HepG2 (cell line): ENCODE measurements around the gene SAMD4B. TPM values are rescaled to one million over a fixed set of nuclear protein-coding genes. Genes with fewer than 3 reads are reported as not detected.

ENCODE experiments used
- ATAC-seq: fragments of 200-7000 bp; cut with Tn5 transposase; 3 replicates; pipeline ENCODE4 v1.9.1; 2020; ENCODE audit warnings: mild to moderate bottlenecking, moderate library complexity
- BruUV-seq: library from RNA; stranded (reverse); fragments of 400-500 nt; replicated peaks from 2 replicates; lab custom pipeline; 2021; lab: Mats Ljungman, UMichigan
- CTCF ChIA-PET: fragments of 300-600 bp; formaldehyde crosslinking; extraction: SDS; loops from one replicate; lab custom pipeline; 2021; ENCODE audit warnings: low total read pairs, inconsistent platforms, low intra/inter-chr PET ratio; lab: Yijun Ruan, JAX
- POLR2A ChIA-PET: fragments of 350-600 bp; sonication (Branson Sonifier 250); formaldehyde crosslinking; loops from one replicate; lab custom pipeline; 2020; ENCODE audit warnings: antibody characterized with exemption, inconsistent platforms; lab: Yijun Ruan, JAX
- DNase-seq: peaks from one replicate; pipeline ENCODE4 v3.0.0-alpha.2; 2015; ENCODE audit warnings: low spot score
- FAIRE-seq: peaks from 3 replicates; lab custom pipeline; 2011; peaks lifted over from hg19 to GRCh38; lab: Jason Lieb, UNC
- H2AFZ ChIP-seq: one replicate; pipeline ENCODE4 v1.6.1; 2011; ENCODE audit warnings: low read length, inconsistent platforms
- H3K27ac ChIP-seq: fragments of 300-600 bp; 3 replicates; pipeline ENCODE4 v1.8.0; 2011; ENCODE audit warnings: mixed run types, mild to moderate bottlenecking, mixed read lengths, low read length, inconsistent platforms; ENCODE audit not compliant: insufficient read depth; ENCODE audit errors: extremely low read length
- H3K27me3 ChIP-seq, 2 experiments: fragments of 200-600 bp in 1 of 2; 2 replicates in 1 of 2; 3 replicates in 1 of 2; pipeline versions ENCODE4 v1.6.0 to v1.8.0; 2011; ENCODE audit warnings: low read length in 2 of 2, mild to moderate bottlenecking in 2 of 2, moderate library complexity in 2 of 2, inconsistent platforms in 1 of 2; ENCODE audit not compliant: insufficient read depth in 2 of 2, control insufficient read depth in 1 of 2
- H3K36me3 ChIP-seq, 2 experiments: fragments of 200-600 bp in 1 of 2; replicated peaks in 1 of 2; 2 replicates in 1 of 2; 3 replicates in 1 of 2; pipeline versions ENCODE4 v1.5.1 to v1.8.0; 2011; ENCODE audit warnings: low read length in 2 of 2, inconsistent platforms in 1 of 2; ENCODE audit not compliant: insufficient read depth in 2 of 2, control insufficient read depth in 1 of 2
- H3K4me1 ChIP-seq: 2 replicates; pipeline ENCODE4 v1.5.1; 2012; ENCODE audit warnings: low read length, inconsistent platforms; ENCODE audit not compliant: insufficient read depth
- H3K4me2 ChIP-seq: 2 replicates; pipeline ENCODE4 v1.6.0; 2011; ENCODE audit warnings: low read depth, low read length, inconsistent platforms
- H3K4me3 ChIP-seq, 3 experiments: fragments of 200-600 bp in 1 of 3; sonication (generic), shearing (Covaris generic) in 1 of 3; replicated peaks in 1 of 3; 2 replicates each; pipeline ENCODE4 v1.5.1; 2011 to 2016; ENCODE audit warnings: low read length in 3 of 3, inconsistent platforms in 2 of 3, low read depth in 2 of 3, mild to moderate bottlenecking in 2 of 3, control low read depth in 1 of 3, mixed read lengths in 1 of 3; ENCODE audit not compliant: insufficient read depth in 1 of 3
- H3K79me2 ChIP-seq: one replicate; pipeline ENCODE4 v1.6.1; 2011; ENCODE audit warnings: low read length, inconsistent platforms; ENCODE audit not compliant: insufficient read depth
- H3K9ac ChIP-seq: 2 replicates; pipeline ENCODE4 v1.6.0; 2011; ENCODE audit warnings: mild to moderate bottlenecking, low read depth, low read length, inconsistent platforms; ENCODE audit not compliant: insufficient read depth
- H3K9me3 ChIP-seq: 2 replicates; pipeline ENCODE4 v1.5.1; 2012; ENCODE audit warnings: mild to moderate bottlenecking, low read length
- H4K20me1 ChIP-seq: 2 replicates; pipeline ENCODE4 v1.6.0; 2011; ENCODE audit warnings: inconsistent platforms, mild to moderate bottlenecking, low read length, moderate library complexity; ENCODE audit not compliant: insufficient read depth
- AGO1 ChIP-seq: fragments of 200-400 bp; formaldehyde crosslinking; IDR thresholded peaks from 2 replicates; pipeline ENCODE4 v1.6.1; 2017; ENCODE audit warnings: mild to moderate bottlenecking, low read depth, low read length, moderate library complexity; ENCODE audit not compliant: poor library complexity, severe bottlenecking
- CBX5 ChIP-seq: sonication (generic); formaldehyde crosslinking; IDR thresholded peaks from 2 replicates; pipeline ENCODE4 v1.4.0; 2020; ENCODE audit warnings: missing genetic modification reagents, borderline replicate concordance
- HNF4G ChIP-seq, 2 experiments: sonication (generic) in 1 of 2; formaldehyde crosslinking in 1 of 2; IDR thresholded peaks; 2 replicates each; pipeline versions ENCODE4 v1.4.0 to v1.6.1; 2011 to 2020; ENCODE audit warnings: borderline replicate concordance in 2 of 2, low read depth in 2 of 2, mild to moderate bottlenecking in 2 of 2, low read length in 1 of 2, missing genetic modification reagents in 1 of 2, moderate library complexity in 1 of 2
- HOXA7 ChIP-seq: sonication (generic); formaldehyde crosslinking; IDR thresholded peaks from 2 replicates; pipeline ENCODE4 v1.8.1; 2022; ENCODE audit warnings: mild to moderate bottlenecking, missing genetic modification reagents, moderate library complexity
- HOXA9 ChIP-seq: sonication (generic); formaldehyde crosslinking; IDR thresholded peaks from 2 replicates; pipeline ENCODE4 v1.8.1; 2022; ENCODE audit warnings: missing genetic modification reagents, mild to moderate bottlenecking, moderate library complexity, borderline replicate concordance
- KLF9 ChIP-seq: IDR thresholded peaks from 2 replicates; pipeline ENCODE4 v1.6.1; 2016; ENCODE audit warnings: low read depth
- MBNL3 ChIP-seq: fragments of 250-450 bp; sonication (Bioruptor Pico); conservative IDR thresholded peaks from 2 replicates; pipeline ENCODE4 v1.8.0; 2022; ENCODE audit warnings: mild to moderate bottlenecking, inconsistent platforms
- MXI1 ChIP-seq: IDR thresholded peaks from 3 replicates; pipeline ENCODE4 v1.6.1; 2012; ENCODE audit warnings: low read depth, low read length, inconsistent platforms, borderline replicate concordance
- SP1 ChIP-seq, 2 experiments: fragments of 450-650 bp in 1 of 2; sonication (generic) in 1 of 2; formaldehyde crosslinking in 1 of 2; IDR thresholded peaks; 2 replicates each; pipeline versions ENCODE4 v1.4.0 to v1.6.1; 2016 to 2020; ENCODE audit warnings: missing genetic modification reagents in 1 of 2
- ZFAT ChIP-seq: sonication (generic); formaldehyde crosslinking; conservative IDR thresholded peaks from 2 replicates; pipeline ENCODE4 v1.8.1; 2023; ENCODE audit warnings: missing genetic modification reagents, inconsistent platforms
- ZNF205 ChIP-seq: IDR thresholded peaks from 2 replicates; pipeline ENCODE4 v1.6.1; 2018; ENCODE audit warnings: missing biosample characterization, missing genetic modification reagents
- ZNF230 ChIP-seq: sonication (generic); formaldehyde crosslinking; IDR thresholded peaks from 2 replicates; pipeline ENCODE4 v1.4.0; 2020; ENCODE audit warnings: mild to moderate bottlenecking, missing genetic modification reagents
- ZNF292 ChIP-seq: sonication (generic); formaldehyde crosslinking; IDR thresholded peaks from 2 replicates; pipeline ENCODE4 v1.8.1; 2022; ENCODE audit warnings: mild to moderate bottlenecking, low read depth, missing genetic modification reagents, borderline replicate concordance
- ZNF3 ChIP-seq: IDR thresholded peaks from 2 replicates; pipeline ENCODE4 v1.7.0; 2017; ENCODE audit warnings: inconsistent platforms
- ZNF30 ChIP-seq: sonication (generic); formaldehyde crosslinking; IDR thresholded peaks from 2 replicates; pipeline ENCODE4 v1.5.0; 2020; ENCODE audit warnings: mild to moderate bottlenecking, missing genetic modification reagents
- ZNF619 ChIP-seq: sonication (generic); formaldehyde crosslinking; IDR thresholded peaks from 2 replicates; pipeline ENCODE4 v1.4.0; 2020; ENCODE audit warnings: mild to moderate bottlenecking, missing genetic modification reagents
- ZNF660 ChIP-seq: sonication (generic); formaldehyde crosslinking; IDR thresholded peaks from 2 replicates; pipeline ENCODE4 v1.5.1; 2020; ENCODE audit warnings: mild to moderate bottlenecking, low read depth, missing genetic modification reagents, borderline replicate concordance
- ZNF674 ChIP-seq: sonication (generic); formaldehyde crosslinking; IDR thresholded peaks from 2 replicates; pipeline ENCODE4 v1.5.0; 2020; ENCODE audit warnings: low read depth, mild to moderate bottlenecking, missing genetic modification reagents
- ZNF777 ChIP-seq: sonication (generic); formaldehyde crosslinking; IDR thresholded peaks from 2 replicates; pipeline ENCODE4 v1.4.0; 2020; ENCODE audit warnings: missing genetic modification reagents
- WGBS: methylation state at CpG from one replicate; pipeline ENCODE4 v1.1.6; 2017; ENCODE audit warnings: low lambda C conversion rate; 5-methylcytosine and 5-hydroxymethylcytosine counted together
- in situ Hi-C: cut with HindIII; loops from 2 replicates; pipeline ENCODE4 v1.10.0; 2017; ENCODE audit warnings: low pct_unique_long_range_greater_than_20kb; ENCODE audit not compliant: extremely low pct_ligation_motif_present
- intact Hi-C: fragments of 100-400 bp; cut with micrococcal nuclease; formaldehyde crosslinking; loops from one replicate; pipeline ENCODE4 v1.10.0; 2022; ENCODE audit not compliant: unreplicated experiment
- polyA plus RNA-seq, 8 experiments: library from polyadenylated mRNA; depleted of rRNA in 3 of 8; stranded (reverse) in 7 of 8; unstranded in 1 of 8; fragments of >200 nt; fragmentation: Illumina TruSeq in 4 of 8; extraction: Trizol in 4 of 8; gene quantifications; 2 replicates each; pipeline versions ENCODE4 v1.2.1 to v1.2.3, GENCODE V29; 2011 to 2016; ENCODE audit warnings: low read depth in 4 of 8, missing spikeins in 1 of 8, mixed read lengths in 1 of 8; ENCODE audit not compliant: insufficient read depth in 1 of 8
- total RNA-seq, 5 experiments: library from RNA; depleted of rRNA; stranded (reverse); fragments of >200 nt; fragmentation: Illumina TruSeq; extraction: Trizol; gene quantifications; 2 replicates each; pipeline ENCODE4 v1.2.3, GENCODE V29; 2016; ENCODE audit warnings: low read depth in 1 of 5
- TF ChIP-seq, protein P1 (sequence below): sonication (generic); formaldehyde crosslinking; conservative IDR thresholded peaks from 2 replicates; pipeline ENCODE4 v1.4.0; 2020; ENCODE audit warnings: missing genetic modification reagents
- TF ChIP-seq, protein P2 (sequence below): sonication (generic); formaldehyde crosslinking; IDR thresholded peaks from 2 replicates; pipeline ENCODE4 v1.4.0; 2020; ENCODE audit warnings: missing genetic modification reagents, borderline replicate concordance

Gene SAMD4B
- total and polyA plus RNA-seq, 2 of the 13 experiments (the other 11 are each of a cell fraction or from before 2014, with no cell fraction given), result 26.0 to 31.8 TPM

- peak overlapping the region; percentile 99 for H3K4me2 ChIP-seq
- peak overlapping the region; percentile 70 for H3K9ac ChIP-seq
- H3K79me2 ChIP-seq, result peaks cover 2% of the 10 kb centered on the region
- ChIA-PET CTCF (no interaction called here), POLR2A (interaction anchor here (0.7 to 5.7 kb wide), 13 partner anchors 7 to 52 kb away, joined by 3 to 44 read pairs (median 16); partner anchors contain the start of genes MED29, PAF1, PLEKHG2 and RPS16)
- H3K9me3 ChIP-seq, result no peaks in the 10 kb centered on the region
- FAIRE-seq (peak; percentile 53), ATAC-seq (peak; percentile 80), DNase-seq (peak; percentile 66)
- peak overlapping the region; percentile 33 to 72 (median 52) for H3K4me3 ChIP-seq
- H2AFZ ChIP-seq, result peak overlapping the region; percentile 69
- peaks cover 7% of the 10 kb centered on the region for H4K20me1 ChIP-seq
- BruUV-seq, result no TSS peak
- H3K27ac ChIP-seq, result peak overlapping the region; percentile 62
- no peaks in the 10 kb centered on the region for H3K27me3 ChIP-seq
- 6% methylated on average over 15 of the region's 23 CpGs for WGBS
- in situ Hi-C loops (no loop called here), intact Hi-C loops (no loop called here)
- H3K4me1 ChIP-seq, result peaks cover 52% of the 10 kb centered on the region
- H3K36me3 ChIP-seq, result peaks cover 6 to 13% of the 10 kb centered on the region in 2 experiments; a peak in 4 of 5 replicates
- TF ChIP-seq HOXA7 (CRISPR knock-in tag) (no peak), MXI1 (no peak), MBNL3 (CRISPR knock-in tag) (no peak), HOXA9 (no peak), ZNF3 (peak; percentile 91), ZNF205 (CRISPR knock-in tag) (no peak), HNF4G (IDR thresholded peaks at IDR 0.05; ENCODE audit: borderline replicate concordance, low read depth, low read length) (no peak), HNF4G (CRISPR knock-in tag; IDR thresholded peaks at IDR 0.05; ENCODE audit: borderline replicate concordance, low read depth) (no peak), ZNF619 (CRISPR knock-in tag) (no peak), ZNF777 (CRISPR knock-in tag) (no peak), ZNF674 (CRISPR knock-in tag) (no peak), ZNF292 (0 out of 2 replicates have a peak, but pooled peaks have one; percentile 36), ZFAT (CRISPR knock-in tag) (no peak), ZNF30 (CRISPR knock-in tag) (no peak), ZNF660 (CRISPR knock-in tag) (no peak), CBX5 (CRISPR knock-in tag) (0 out of 2 replicates have a peak, but pooled peaks have one; percentile 46), ZNF230 (no peak), SP1 (IDR thresholded peaks at IDR 0.05) (no peak), SP1 (CRISPR knock-in tag; IDR thresholded peaks at IDR 0.05) (no peak), AGO1 (peak; percentile 66), KLF9 (CRISPR knock-in tag) (no peak)
- TF ChIP-seq, protein P1, sequence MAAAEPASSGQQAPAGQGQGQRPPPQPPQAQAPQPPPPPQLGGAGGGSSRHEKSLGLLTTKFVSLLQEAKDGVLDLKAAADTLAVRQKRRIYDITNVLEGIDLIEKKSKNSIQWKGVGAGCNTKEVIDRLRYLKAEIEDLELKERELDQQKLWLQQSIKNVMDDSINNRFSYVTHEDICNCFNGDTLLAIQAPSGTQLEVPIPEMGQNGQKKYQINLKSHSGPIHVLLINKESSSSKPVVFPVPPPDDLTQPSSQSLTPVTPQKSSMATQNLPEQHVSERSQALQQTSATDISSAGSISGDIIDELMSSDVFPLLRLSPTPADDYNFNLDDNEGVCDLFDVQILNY (CRISPR knock-in tag), result no peak
- TF ChIP-seq, protein P2, sequence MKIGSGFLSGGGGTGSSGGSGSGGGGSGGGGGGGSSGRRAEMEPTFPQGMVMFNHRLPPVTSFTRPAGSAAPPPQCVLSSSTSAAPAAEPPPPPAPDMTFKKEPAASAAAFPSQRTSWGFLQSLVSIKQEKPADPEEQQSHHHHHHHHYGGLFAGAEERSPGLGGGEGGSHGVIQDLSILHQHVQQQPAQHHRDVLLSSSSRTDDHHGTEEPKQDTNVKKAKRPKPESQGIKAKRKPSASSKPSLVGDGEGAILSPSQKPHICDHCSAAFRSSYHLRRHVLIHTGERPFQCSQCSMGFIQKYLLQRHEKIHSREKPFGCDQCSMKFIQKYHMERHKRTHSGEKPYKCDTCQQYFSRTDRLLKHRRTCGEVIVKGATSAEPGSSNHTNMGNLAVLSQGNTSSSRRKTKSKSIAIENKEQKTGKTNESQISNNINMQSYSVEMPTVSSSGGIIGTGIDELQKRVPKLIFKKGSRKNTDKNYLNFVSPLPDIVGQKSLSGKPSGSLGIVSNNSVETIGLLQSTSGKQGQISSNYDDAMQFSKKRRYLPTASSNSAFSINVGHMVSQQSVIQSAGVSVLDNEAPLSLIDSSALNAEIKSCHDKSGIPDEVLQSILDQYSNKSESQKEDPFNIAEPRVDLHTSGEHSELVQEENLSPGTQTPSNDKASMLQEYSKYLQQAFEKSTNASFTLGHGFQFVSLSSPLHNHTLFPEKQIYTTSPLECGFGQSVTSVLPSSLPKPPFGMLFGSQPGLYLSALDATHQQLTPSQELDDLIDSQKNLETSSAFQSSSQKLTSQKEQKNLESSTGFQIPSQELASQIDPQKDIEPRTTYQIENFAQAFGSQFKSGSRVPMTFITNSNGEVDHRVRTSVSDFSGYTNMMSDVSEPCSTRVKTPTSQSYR (CRISPR knock-in tag), result peak; percentile 22; the same call in 1 of the 2 replicates
Observed at GRCh38 chr19:39428283-39429112, 86.3 kb downstream of the SAMD4B start.
